Measurements from ENCODE around the gene ALDH3B2. TPM values are rescaled to one million over a fixed set of nuclear protein-coding genes. Genes with fewer than 3 reads are reported as not detected.
"Not testable (repeated sequence)": the region's sequence is repeated elsewhere in the genome, so short reads cannot be mapped to it uniquely, and the experiment has no call there.

ALDH3B2 gene
- total RNA-seq, 2 experiments from 2014 or later, result 1.5 to 8.0 TPM

- Histone ChIP-seq H3K4me1 (ENCODE audit: insufficient read depth, low read length, poor library complexity, severe bottlenecking) (no peaks in the 10 kb centered on the region), H3K4me3 (ENCODE audit: low read depth, low read length, poor library complexity, severe bottlenecking) (no peak overlapping the region), H3K36me3 (ENCODE audit: insufficient read depth, low read length) (no peaks in the 10 kb centered on the region), H4K20me1 (ENCODE audit: insufficient read depth, low read length) (no peaks in the 10 kb centered on the region), H2AFZ (ENCODE audit: low read length) (no peak overlapping the region), H3K4me2 (ENCODE audit: low read length) (no peak overlapping the region), H3K79me2 (ENCODE audit: insufficient read depth, low read depth, low read length) (no peaks in the 10 kb centered on the region), H3K27ac (ENCODE audit: low read depth, low read length, poor library complexity, severe bottlenecking) (no peak overlapping the region), H3K9me3 (ENCODE audit: low read length) (no peaks in the 10 kb centered on the region), H3K9me2 (ENCODE audit: insufficient read depth, low read length) (no peaks in the 10 kb centered on the region)
- no TSS peak for BruUV-seq (replicated peaks)
- CTCF ChIA-PET (ENCODE audit: unreplicated experiment), result no interaction called here
- TF ChIP-seq, protein P1, sequence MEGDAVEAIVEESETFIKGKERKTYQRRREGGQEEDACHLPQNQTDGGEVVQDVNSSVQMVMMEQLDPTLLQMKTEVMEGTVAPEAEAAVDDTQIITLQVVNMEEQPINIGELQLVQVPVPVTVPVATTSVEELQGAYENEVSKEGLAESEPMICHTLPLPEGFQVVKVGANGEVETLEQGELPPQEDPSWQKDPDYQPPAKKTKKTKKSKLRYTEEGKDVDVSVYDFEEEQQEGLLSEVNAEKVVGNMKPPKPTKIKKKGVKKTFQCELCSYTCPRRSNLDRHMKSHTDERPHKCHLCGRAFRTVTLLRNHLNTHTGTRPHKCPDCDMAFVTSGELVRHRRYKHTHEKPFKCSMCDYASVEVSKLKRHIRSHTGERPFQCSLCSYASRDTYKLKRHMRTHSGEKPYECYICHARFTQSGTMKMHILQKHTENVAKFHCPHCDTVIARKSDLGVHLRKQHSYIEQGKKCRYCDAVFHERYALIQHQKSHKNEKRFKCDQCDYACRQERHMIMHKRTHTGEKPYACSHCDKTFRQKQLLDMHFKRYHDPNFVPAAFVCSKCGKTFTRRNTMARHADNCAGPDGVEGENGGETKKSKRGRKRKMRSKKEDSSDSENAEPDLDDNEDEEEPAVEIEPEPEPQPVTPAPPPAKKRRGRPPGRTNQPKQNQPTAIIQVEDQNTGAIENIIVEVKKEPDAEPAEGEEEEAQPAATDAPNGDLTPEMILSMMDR (conservative IDR thresholded peaks at IDR 0.05; ENCODE audit: low read length), result no peak
- TF ChIP-seq EZH2phosphoT487 (IDR thresholded peaks at IDR 0.05; ENCODE audit: borderline replicate concordance, low read depth, low read length), result no peak
- no peak for DNase-seq (ENCODE audit: low spot score)
- POLR2A ChIA-PET, result interaction anchor here (0.6 to 1.3 kb wide), 2 partner anchors 14 to 33 kb away, joined by 3 read pairs; no protein-coding TSS in a partner anchor
- intact Hi-C loops (cut with micrococcal nuclease; ENCODE audit: unreplicated experiment), result loop anchor here (5.0 kb wide), 1 partner anchor 38 kb away; no protein-coding TSS in a partner anchor
Observed at GRCh38 chr11:67705264-67705663, 30.8 kb upstream of the ALDH3B2 start.

DNA sequence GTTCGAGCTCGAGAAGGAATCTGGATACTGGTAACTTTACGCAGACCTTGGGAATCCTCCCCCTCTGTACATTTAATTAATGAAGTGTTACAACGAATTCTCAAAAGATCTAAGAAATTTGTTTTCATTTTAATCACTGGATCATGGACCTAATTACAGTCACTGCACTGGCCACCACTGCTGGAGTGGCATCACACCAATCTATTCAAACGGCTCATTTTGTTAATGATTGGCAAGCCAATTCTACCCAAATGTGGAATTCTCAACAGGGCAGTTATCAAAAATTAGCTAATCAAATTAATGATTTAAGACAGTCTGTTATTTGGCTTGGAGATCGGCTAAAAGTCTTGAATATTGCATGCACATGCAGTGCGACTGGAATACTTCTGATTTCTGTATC, 30.1 kb upstream of the ALDH3B2 start:
- H3K4me3 ChIP-seq (ENCODE audit: low read depth, low read length, poor library complexity, severe bottlenecking), result no peak overlapping the region
- no peaks in the 10 kb centered on the region for H3K36me3 ChIP-seq (ENCODE audit: insufficient read depth, low read length)
- H3K4me1 ChIP-seq (ENCODE audit: insufficient read depth, low read length, poor library complexity, severe bottlenecking), result no peaks in the 10 kb centered on the region
- CTCF ChIA-PET (ENCODE audit: unreplicated experiment), result no interaction called here
- H2AFZ ChIP-seq (ENCODE audit: low read length), result no peak overlapping the region
- DNase-seq (ENCODE audit: low spot score), result no peak
- H4K20me1 ChIP-seq (ENCODE audit: insufficient read depth, low read length), result no peaks in the 10 kb centered on the region
- H3K9me2 ChIP-seq (ENCODE audit: insufficient read depth, low read length), result no peaks in the 10 kb centered on the region
- H3K27ac ChIP-seq (ENCODE audit: low read depth, low read length, poor library complexity, severe bottlenecking), result no peak overlapping the region
- no peaks in the 10 kb centered on the region for H3K79me2 ChIP-seq (ENCODE audit: insufficient read depth, low read depth, low read length)
- BruUV-seq (replicated peaks), result no TSS peak
- POLR2A ChIA-PET, result interaction anchor here (0.6 kb wide), 1 partner anchor 32 kb away, joined by 3 read pairs; no protein-coding TSS in a partner anchor
- intact Hi-C loops (cut with micrococcal nuclease; ENCODE audit: unreplicated experiment), result no loop called here
- no peak for TF ChIP-seq EZH2phosphoT487 (IDR thresholded peaks at IDR 0.05; ENCODE audit: borderline replicate concordance, low read depth, low read length)
- TF ChIP-seq, protein P1 (conservative IDR thresholded peaks at IDR 0.05; ENCODE audit: low read length), result no peak
- no peak overlapping the region for H3K4me2 ChIP-seq (ENCODE audit: low read length)
- no peaks in the 10 kb centered on the region for H3K9me3 ChIP-seq (ENCODE audit: low read length)

GRCh38 chr11:67703709-67704108, 29.3 kb upstream of the ALDH3B2 start:
- H4K20me1 ChIP-seq (ENCODE audit: insufficient read depth, low read length); H2AFZ ChIP-seq (ENCODE audit: low read length); DNase-seq (ENCODE audit: low spot score); H3K9me3 ChIP-seq (ENCODE audit: low read length); H3K4me1 ChIP-seq (ENCODE audit: insufficient read depth, low read length, poor library complexity, severe bottlenecking); H3K4me2 ChIP-seq (ENCODE audit: low read length); H3K9me2 ChIP-seq (ENCODE audit: insufficient read depth, low read length); BruUV-seq (replicated peaks); POLR2A ChIA-PET; H3K4me3 ChIP-seq (ENCODE audit: low read depth, low read length, poor library complexity, severe bottlenecking); H3K27ac ChIP-seq (ENCODE audit: low read depth, low read length, poor library complexity, severe bottlenecking); H3K79me2 ChIP-seq (ENCODE audit: insufficient read depth, low read depth, low read length); intact Hi-C loops (cut with micrococcal nuclease; ENCODE audit: unreplicated experiment); H3K36me3 ChIP-seq (ENCODE audit: insufficient read depth, low read length); CTCF ChIA-PET (ENCODE audit: unreplicated experiment): not testable (repeated sequence)

All from OCI-LY7 (cell line).